ENCODE results near the gene KRTAP5-5. TPM values are rescaled to one million over a fixed set of nuclear protein-coding genes. Genes with fewer than 3 reads are reported as not detected.

KRTAP5-5 gene
- total and polyA plus RNA-seq, 2 experiments from 2014 or later: not detected

- DNase-seq (ENCODE audit: low read depth in 1 of 2, low spot score in 1 of 2): no peak
- no peak overlapping the region for H3K27ac ChIP-seq
- no peaks in the 10 kb centered on the region for H3K27me3 ChIP-seq
- H3K4me3 ChIP-seq: no peak overlapping the region
- no peaks in the 10 kb centered on the region for H3K4me1 ChIP-seq (ENCODE audit: low read depth)
- H3K9me3 ChIP-seq (ENCODE audit: low read depth): no peaks in the 10 kb centered on the region
- no peak for TF ChIP-seq CTCF (IDR thresholded peaks at IDR 0.05; ENCODE audit: low read depth, low read length)
- H3K36me3 ChIP-seq: no peaks in the 10 kb centered on the region
Observed at GRCh38 chr11:1675536-1676228, 46.1 kb downstream of the KRTAP5-5 start.

- H3K9me3 ChIP-seq (ENCODE audit: low read depth): no peaks in the 10 kb centered on the region
- H3K4me1 ChIP-seq (ENCODE audit: low read depth): no peaks in the 10 kb centered on the region
- no peak overlapping the region for H3K27ac ChIP-seq
- no peaks in the 10 kb centered on the region for H3K36me3 ChIP-seq
- H3K4me3 ChIP-seq: no peak overlapping the region
- DNase-seq (ENCODE audit: low read depth in 1 of 2, low spot score in 1 of 2): no peak
- no peak for TF ChIP-seq CTCF (IDR thresholded peaks at IDR 0.05; ENCODE audit: low read depth, low read length)
- no peaks in the 10 kb centered on the region for H3K27me3 ChIP-seq
Observed at GRCh38 chr11:1676229-1676740, 46.7 kb downstream of the KRTAP5-5 start.

- DNase-seq (ENCODE audit: low read depth in 1 of 2, low spot score in 1 of 2): no peak
- no peaks in the 10 kb centered on the region for H3K36me3 ChIP-seq
- H3K4me1 ChIP-seq (ENCODE audit: low read depth): peaks cover 4% of the 10 kb centered on the region
- no peak overlapping the region for H3K27ac ChIP-seq
- TF ChIP-seq CTCF (IDR thresholded peaks at IDR 0.05; ENCODE audit: low read depth, low read length): no peak
- no peaks in the 10 kb centered on the region for H3K9me3 ChIP-seq (ENCODE audit: low read depth)
- no peak overlapping the region for H3K4me3 ChIP-seq
- no peaks in the 10 kb centered on the region for H3K27me3 ChIP-seq
Observed at GRCh38 chr11:1679881-1680280, 50.3 kb downstream of the KRTAP5-5 start.

Other genes starting within 250 kb of the KRTAP5-5 start
- 0.69 and 3.0 TPM in 2 replicates for gene BRSK2, start 239.8 kb upstream of the KRTAP5-5 start, total RNA-seq
- 1.2 and 2.7 TPM in 2 replicates for gene BRSK2, start 239.8 kb upstream of the KRTAP5-5 start, polyA plus RNA-seq
- 31.1 and 43.8 TPM in 2 replicates for gene MOB2, start 143.0 kb upstream of the KRTAP5-5 start, total RNA-seq
- gene MOB2, start 143.0 kb upstream of the KRTAP5-5 start, polyA plus RNA-seq: 52.0 and 55.9 TPM in 2 replicates
- gene DUSP8, start 57.5 kb upstream of the KRTAP5-5 start, total RNA-seq: 0.51 and 0.60 TPM in 2 replicates
- 0.55 and 0.59 TPM in 2 replicates for gene DUSP8, start 57.5 kb upstream of the KRTAP5-5 start, polyA plus RNA-seq
- not detected in 2 replicates for gene KRTAP5-1, start 44.5 kb upstream of the KRTAP5-5 start, total RNA-seq
- not detected in 2 replicates for gene KRTAP5-1, start 44.5 kb upstream of the KRTAP5-5 start, polyA plus RNA-seq
- gene KRTAP5-2, start 31.5 kb upstream of the KRTAP5-5 start, total RNA-seq: not detected in 2 replicates
- not detected in 2 replicates for gene KRTAP5-2, start 31.5 kb upstream of the KRTAP5-5 start, polyA plus RNA-seq
- not detected in 2 replicates for gene KRTAP5-3, start 21.3 kb upstream of the KRTAP5-5 start, total RNA-seq
- not detected in 2 replicates for gene KRTAP5-3, start 21.3 kb upstream of the KRTAP5-5 start, polyA plus RNA-seq
- gene KRTAP5-4, start 7.6 kb upstream of the KRTAP5-5 start, total RNA-seq: not detected in 2 replicates
- gene KRTAP5-4, start 7.6 kb upstream of the KRTAP5-5 start, polyA plus RNA-seq: not detected in 2 replicates
- gene KRTAP5-6, start 67.4 kb downstream of the KRTAP5-5 start, total RNA-seq: not detected in 2 replicates
- gene KRTAP5-6, start 67.4 kb downstream of the KRTAP5-5 start, polyA plus RNA-seq: not detected in 2 replicates
- 1.9 TPM in 1 of 2 replicates, not detected in the other for gene IFITM10, start 120.8 kb downstream of the KRTAP5-5 start, total RNA-seq
- gene IFITM10, start 120.8 kb downstream of the KRTAP5-5 start, polyA plus RNA-seq: 1.4 TPM in 1 of 2 replicates, not detected in the other
- gene CTSD, start 134.2 kb downstream of the KRTAP5-5 start, total RNA-seq: 221 and 239 TPM in 2 replicates
- 231 and 258 TPM in 2 replicates for gene CTSD, start 134.2 kb downstream of the KRTAP5-5 start, polyA plus RNA-seq
- not detected in 2 replicates for gene SYT8, start 205.2 kb downstream of the KRTAP5-5 start, total RNA-seq
- gene SYT8, start 205.2 kb downstream of the KRTAP5-5 start, polyA plus RNA-seq: not detected in 2 replicates
- 1.8 and 3.9 TPM in 2 replicates for gene TNNI2, start 209.2 kb downstream of the KRTAP5-5 start, total RNA-seq
- gene TNNI2, start 209.2 kb downstream of the KRTAP5-5 start, polyA plus RNA-seq: 1.1 and 2.5 TPM in 2 replicates
- not detected in 2 replicates for gene LSP1, start 223.3 kb downstream of the KRTAP5-5 start, total RNA-seq
- gene LSP1, start 223.3 kb downstream of the KRTAP5-5 start, polyA plus RNA-seq: 2.1 and 2.8 TPM in 2 replicates

All from cardiac muscle cell (in vitro differentiated cells and primary cell).